ENCODE measurements around the gene CCDC175.

Gene CCDC175

DNA sequence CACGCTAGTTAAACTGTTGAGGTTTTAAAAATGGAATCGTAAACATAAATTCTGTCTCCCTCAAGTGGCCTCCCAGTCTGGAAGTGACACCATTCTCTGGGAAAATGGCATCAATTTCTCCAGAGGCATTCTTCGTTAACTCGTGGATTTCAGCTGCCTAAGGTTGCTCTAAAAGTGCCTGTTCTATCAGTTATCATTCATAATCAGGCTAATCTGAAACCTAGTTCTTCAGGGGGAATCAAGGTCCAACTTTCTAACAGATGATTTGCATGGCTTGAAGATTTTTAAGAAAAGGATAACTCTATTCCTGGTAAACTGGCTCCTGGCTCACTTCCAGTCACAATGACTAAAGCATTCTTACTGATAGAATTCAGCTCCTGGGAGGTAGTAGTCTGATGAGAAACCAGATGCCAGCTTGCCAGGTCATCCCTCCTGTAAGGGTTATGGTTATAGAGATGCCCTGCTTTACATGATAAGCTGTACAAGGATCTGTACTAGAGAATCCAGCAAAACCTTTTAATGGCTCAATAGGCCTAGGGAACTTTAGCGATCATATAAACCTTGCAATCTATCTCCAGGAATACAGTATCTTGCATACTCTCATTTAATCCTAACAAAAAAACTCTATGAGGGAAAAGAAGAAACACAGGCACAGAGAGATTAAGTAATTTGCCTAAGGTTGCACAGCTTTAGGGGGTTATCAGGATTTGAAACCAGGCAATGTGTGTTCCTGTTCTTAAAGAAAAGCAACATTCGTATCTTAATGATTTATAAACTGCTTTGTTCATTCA is 93.9 kb downstream of the CCDC175 start:
- peak; percentile 41 for DNase-seq (ENCODE audit: low spot score)

DNA sequence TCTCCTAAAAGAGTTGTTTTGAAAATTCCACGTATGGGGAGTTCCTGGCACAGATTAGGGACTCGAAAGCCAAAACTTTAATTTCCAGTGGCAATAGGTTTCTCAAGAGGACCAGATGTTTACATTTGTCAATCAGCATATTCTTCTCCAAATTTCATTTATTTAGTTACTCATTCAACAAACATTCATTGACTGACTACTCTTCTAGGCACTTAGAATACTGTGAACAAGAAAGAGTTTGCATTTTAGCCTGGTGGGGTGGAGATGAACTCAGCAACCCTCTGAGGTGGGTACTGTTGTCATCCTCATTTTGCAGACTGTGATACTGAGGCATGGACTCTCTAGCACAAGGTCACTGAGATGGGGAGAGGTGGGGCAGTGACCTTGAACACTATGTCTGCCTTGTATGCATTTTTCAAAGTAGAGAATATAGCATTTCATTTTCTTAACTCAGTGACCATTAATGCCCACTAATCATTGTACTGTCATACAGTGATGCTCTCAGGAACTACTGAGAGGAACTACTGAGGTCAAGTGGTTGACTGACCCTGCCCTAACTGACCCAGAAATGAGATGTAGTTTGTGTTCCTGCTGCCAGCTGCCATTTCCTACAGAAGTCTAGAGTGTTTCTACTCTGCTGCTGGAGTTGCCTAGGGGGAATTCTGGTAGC is 94.6 kb downstream of the CCDC175 start:
- DNase-seq (ENCODE audit: low spot score): no peak

DNA sequence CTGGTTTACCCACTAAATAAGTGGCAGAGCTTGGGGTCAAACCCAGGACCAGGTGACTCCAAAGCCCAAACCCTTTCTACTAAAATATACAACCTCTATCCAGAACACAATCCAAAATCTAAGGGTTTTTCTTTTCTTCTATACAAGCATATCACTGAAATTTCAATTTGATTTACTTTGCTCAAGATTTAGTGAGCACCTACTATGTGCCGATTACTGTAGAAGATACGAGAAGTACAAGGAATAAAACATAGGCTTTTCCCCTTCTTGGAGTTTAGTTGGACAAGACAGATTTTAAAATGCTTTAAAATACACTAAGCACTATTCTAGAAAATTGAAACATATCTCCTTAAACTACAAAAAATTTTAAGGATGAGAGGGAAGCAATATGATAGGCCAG is 95.2 kb downstream of the CCDC175 start:
- no peak for DNase-seq (ENCODE audit: low spot score)

DNA sequence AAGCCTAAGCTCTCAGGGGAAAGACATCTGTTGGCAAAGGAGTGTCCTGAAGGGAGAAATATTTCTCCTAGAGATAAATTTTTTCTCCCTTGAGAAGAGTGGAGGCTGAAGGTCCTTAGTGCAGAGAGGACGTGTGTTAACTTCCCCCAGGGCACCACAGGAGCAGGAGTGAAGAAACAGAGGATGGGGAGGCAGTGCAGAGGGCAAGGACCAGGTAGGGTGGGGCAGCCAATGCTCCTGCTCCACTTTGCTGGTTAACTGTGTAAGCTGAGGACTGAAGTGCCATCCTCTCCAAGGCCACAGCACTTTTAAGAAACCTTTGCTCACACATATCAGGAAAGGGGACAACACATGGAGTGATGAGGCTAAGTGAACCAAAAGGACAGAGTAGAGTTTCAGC is 96.4 kb downstream of the CCDC175 start:
- DNase-seq (ENCODE audit: low spot score): no peak

DNA sequence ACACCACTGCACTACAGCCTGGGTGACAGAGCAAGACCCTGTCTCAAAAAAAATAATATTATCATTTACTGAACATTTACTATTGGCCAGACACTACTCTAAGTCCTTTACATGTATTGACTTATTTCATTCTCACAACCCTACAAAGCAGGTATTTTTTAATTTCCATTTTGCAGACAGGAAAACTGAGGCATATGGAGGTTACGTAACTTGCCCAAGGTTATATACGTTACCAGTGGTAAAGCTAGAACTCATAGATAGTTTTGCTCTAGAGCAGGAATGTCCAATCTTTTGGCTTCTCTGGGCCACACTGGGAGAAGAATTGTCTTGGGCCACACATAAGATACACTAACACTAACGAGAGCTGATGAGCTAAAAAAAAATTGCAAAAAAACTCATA is 98.1 kb downstream of the CCDC175 start:
- DNase-seq (ENCODE audit: low spot score): no peak

DNA sequence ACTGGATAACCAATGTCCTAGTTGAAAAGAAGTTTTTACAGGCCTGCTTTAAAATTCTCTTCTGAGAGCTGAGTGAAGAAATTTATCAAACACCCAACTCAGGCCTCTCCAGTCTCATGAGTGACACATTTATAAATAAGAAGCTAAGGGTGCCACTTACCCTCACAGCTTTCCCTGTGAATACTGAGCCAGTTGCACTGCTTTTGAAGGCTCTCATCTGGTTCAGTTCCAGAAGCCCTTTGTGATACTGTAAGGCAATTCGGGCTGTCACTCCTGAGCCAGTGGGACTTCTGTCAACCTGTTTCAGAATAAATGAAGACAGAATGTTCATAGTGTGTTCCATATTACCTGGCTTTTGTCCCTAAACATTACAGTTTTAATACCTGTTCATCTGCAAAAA is 100.9 kb downstream of the CCDC175 start:
- DNase-seq (ENCODE audit: low spot score): no peak

DNA sequence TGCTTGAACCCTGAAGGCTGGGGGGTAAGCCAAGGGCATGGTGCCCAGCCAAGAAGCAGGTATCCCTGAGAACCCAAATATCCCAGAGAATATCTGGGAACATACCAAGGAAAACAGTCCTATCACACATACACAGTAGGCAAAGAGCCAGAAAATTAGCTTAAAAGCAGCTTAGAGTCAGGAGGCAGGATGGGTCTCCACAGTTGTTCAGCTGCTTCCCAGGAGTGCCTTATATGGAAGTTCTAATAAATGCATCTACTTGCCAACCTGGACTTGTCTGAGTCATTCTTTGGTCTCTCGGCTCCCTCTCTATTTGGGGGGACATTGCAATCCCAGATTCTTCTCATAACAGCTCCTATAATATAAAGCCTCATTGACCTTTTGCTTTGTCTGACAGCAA is 102.4 kb downstream of the CCDC175 start:
- DNase-seq (ENCODE audit: low spot score): no peak

DNA sequence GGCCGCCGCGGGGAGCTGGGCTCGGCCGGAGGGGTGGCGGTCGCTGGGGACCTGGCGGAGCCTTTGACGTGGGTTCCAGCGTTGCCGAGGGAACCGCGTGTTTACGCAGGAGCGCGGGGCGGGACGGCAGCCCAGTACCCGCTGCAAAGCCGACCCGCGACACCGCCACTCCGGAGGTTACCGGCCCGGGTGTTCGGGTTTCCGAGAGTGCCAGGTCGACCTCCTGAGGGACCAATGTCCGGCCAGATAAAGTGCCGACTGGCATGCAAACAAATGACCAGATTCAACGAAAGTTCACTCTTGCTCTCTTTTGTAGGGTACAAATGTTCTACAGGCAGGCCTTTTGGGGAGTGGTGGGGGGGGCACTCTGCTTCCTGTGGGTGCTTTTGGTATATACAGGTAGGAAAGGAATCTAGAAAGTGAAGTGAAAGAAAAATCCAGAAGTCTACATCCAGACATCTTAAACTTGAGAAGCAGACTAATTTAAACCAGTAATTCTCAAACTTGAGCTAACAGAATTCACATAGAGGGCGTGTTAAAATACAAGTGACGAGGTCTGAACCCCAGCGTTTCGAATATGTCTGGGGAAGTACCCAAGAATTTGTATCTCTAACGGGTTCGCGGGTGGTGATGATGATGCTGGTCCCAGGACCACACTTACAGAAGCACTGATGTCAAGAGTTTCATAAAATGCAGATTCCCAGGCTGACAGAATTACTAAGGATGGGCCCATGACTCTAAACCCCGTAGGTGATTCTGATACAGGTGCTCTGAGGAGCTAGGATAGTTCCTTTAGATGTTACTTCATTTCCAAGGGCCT is 111.1 kb downstream of the CCDC175 start, which contains the start of gene GPR135:
TSS of gene GPR135 (minus strand) at position 65 of the 820 bp plus-strand sequence. CDS start 154 bp downstream, outside the sequence.
- no peak for DNase-seq (ENCODE audit: low spot score)

DNA sequence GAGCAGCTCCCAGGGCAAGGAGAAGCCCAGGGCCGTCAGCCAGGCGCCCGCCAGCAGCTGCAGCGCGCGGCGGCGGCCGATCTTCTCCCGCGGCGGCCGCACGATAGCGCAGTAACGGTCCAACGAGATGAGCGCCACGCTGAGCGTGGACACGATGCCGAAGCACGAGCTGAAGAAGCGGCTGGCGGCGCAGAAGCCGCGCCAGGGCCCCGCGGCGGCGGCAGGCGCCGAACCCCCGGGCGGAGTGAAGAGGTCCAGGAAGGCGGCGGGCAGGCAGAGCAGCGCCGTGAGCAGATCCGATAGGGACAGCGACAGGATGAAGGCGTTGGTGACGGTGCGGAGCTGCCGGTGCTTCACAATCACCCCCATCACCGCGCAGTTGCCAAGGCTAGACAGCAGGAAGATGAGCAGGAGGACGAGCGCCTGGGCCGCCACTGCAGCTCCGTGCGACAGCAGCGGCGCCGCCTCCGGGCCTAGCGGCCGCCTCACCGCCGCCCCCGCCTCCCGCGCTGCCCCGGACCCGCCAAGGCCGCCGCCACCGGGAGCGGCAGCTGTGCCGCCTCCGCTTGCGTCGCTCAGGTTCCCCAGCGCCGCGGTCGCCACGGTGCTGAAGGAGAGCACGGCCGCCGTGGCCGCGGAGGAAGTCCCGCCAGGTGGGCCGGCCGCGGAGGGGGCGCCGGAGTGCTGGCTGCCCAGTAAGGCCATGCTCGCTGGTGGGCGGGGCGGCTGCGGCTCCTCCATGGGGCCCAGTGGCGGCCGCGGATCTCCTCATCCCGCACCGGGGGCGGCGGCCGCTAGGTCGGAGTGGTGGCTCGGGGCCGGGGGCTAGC is 111.9 kb downstream of the CCDC175 start:
- DNase-seq (ENCODE audit: low spot score): no peak

DNA sequence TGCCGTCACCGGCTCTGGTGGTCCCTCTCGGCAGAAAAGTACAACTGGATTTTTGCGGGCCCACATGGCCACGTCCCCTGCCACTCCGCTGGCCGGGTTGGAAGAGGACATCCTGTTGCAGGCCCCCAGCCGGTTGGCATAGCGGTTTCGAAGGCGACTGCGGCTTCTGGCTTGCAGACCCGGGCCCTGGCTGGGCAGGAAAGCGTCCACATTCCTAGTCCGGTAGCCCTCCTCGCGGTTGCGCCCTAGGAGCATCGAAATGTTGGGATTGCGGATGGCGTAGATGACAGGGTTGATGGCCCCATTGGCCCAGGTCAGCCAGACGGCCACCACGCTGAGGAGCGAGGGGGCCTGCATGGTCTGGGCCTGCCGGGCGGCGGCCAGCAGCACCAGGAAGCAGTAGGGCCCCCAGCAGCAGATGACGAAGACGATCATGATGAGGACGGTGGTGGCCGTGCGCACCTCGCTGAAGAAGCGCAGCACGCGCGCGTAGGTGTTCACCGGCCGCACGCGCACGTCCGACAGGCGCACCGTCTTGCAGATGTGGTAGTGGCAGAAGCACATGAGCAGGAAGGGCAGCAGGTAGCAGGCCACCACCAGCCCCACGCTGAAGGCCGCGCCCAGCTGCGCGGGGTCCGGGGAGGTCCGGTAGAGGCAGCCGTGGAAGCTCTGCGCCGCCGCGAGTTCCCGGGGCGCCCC is 112.7 kb downstream of the CCDC175 start:
- no peak for DNase-seq (ENCODE audit: low spot score)

DNA sequence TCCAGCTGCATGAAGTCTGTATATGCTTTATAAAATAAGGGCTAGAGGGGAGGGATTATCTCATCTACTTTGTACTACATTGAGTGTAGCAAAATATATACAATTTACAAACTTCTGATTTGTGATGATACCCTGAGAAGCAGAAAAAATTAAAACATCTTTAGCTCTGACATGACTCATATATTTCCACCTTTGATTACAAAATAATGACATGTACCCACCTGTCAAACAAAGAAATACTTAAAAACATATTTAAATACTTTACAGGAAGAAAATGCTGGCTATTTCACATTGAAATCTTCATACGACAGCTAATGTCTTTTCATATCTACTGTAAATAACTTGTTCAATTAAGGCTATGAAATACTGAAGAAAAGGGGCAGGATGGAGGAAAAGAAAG is 114.7 kb downstream of the CCDC175 start:
- no peak for DNase-seq (ENCODE audit: low spot score)

DNA sequence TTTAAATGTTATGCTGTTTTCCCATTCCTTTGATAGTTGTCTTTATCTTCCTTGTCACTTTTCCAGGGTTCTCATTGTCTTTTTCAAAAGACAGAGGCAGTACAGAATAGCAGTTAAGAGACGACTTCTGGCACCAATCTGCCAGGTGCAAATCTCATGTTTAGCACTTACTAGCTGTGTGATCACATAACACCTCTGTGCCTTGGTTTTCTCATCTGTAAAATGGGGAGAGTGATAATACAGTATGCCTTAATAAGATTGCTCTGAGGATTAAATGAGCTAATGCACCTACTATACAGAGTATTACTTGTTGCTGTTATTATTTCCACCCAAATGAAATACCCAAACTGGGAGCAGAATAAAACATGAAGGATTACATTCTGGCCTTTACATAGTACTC is 116.2 kb downstream of the CCDC175 start:
- no peak for DNase-seq (ENCODE audit: low spot score)

DNA sequence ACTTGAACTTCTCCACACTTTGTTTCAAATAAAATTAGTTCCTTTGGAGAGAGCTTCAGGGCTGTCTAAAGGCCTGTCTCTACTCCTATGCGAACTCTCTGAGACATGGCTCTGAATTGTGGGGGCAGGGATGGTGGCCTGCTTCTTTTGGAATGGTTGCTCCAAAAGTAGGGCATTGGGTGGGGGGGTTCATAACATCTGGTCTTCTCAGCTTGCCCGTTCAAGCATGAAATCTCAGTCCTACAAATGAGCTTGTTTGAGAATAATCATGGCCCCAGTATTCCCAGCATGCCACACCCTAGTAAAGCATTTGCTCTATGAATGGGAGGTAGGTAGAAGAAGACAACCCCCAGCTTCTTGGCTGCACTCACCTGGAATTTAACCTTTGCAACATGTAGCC is 118.1 kb downstream of the CCDC175 start:
- no peak for DNase-seq (ENCODE audit: low spot score)

DNA sequence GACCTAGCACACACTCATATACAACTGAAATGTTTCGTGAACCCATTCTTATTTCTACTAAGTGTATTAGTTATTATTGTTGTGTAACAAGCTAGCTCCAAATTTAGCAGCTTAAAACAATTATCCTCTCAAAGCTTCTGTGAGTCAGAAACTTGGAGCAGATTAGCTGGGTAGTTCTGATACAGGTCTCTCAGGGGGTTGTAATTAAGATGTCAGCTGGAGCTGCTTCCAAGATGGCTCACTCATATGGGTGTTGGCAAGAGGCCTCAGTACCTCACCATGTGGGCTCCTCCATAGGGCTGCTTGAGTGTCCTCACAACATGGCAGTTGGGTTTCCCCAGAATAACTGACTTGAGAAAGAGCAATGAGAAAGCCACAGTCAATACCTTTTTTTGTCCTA is 121.2 kb downstream of the CCDC175 start:
- DNase-seq (ENCODE audit: low spot score): no peak
